Muscle layer of duodenum (tissue), 2 donors: Measurements from ENCODE around the gene TRIM5.
"Not testable (repeated sequence)": the region's sequence is repeated elsewhere in the genome, so short reads cannot be mapped to it uniquely, and the experiment has no call there.

Experiments
- H3K27ac ChIP-seq: one replicate; pipeline ENCODE4 v1.7.0; 2013; ENCODE audit warnings: mild to moderate bottlenecking, low read length
- H3K27me3 ChIP-seq: one replicate; pipeline ENCODE4 v1.7.0; 2013; ENCODE audit warnings: low read depth, mild to moderate bottlenecking, control low read depth, low read length
- H3K36me3 ChIP-seq, 2 donors: one replicate each; pipeline ENCODE4 v1.7.0; 2013; ENCODE audit warnings: low read length in 2 of 2, control low read depth in 1 of 2, mild to moderate bottlenecking in 1 of 2; ENCODE audit not compliant: insufficient read depth in 2 of 2, control insufficient read depth in 1 of 2
- H3K4me1 ChIP-seq, 2 donors: one replicate each; pipeline ENCODE4 v1.7.0; 2013; ENCODE audit warnings: low read length in 2 of 2, mild to moderate bottlenecking in 2 of 2, control low read depth in 1 of 2, moderate library complexity in 1 of 2; ENCODE audit not compliant: insufficient read depth in 2 of 2, control insufficient read depth in 1 of 2
- H3K4me3 ChIP-seq, 2 donors: one replicate each; pipeline ENCODE4 v1.7.0; 2013; ENCODE audit warnings: low read length in 2 of 2, low read depth in 1 of 2, mild to moderate bottlenecking in 1 of 2
- H3K9me3 ChIP-seq, 2 donors: one replicate each; pipeline ENCODE4 v1.7.0; 2013; ENCODE audit warnings: low read length in 2 of 2, control low read depth in 1 of 2, mild to moderate bottlenecking in 1 of 2; ENCODE audit not compliant: control insufficient read depth in 1 of 2
- donor health status: healthy.

TRIM5 gene

DNA sequence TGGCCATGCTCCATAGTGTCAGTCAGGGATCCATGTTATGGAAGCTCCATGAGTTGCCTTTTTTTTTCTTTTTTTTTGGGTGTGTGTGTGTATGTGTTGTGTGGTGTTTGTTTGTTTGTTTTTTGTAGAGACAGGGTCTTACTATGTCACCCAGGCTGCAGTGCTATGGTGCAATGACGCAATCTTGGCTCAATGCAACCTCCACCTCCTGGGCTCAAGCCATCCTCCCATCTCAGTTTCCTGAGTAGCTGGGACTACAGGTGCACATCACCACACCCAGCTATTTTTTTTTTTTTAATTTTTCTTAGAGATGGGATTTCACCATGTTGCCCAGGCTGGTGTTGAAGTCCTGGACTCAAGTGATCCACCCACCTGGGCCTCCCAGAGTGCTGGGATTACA lies 3.6 kb upstream of the TRIM5 start:
- Histone ChIP-seq H3K36me3 (no peaks in the 10 kb centered on the region), H3K4me1 (peaks cover 0 to 12% of the 10 kb centered on the region in 2 donors), H3K27ac (peak overlapping the region; percentile 98), H3K27me3 (no peaks in the 10 kb centered on the region), H3K4me3 (no peak overlapping the region), H3K9me3 (no peaks in the 10 kb centered on the region)

DNA sequence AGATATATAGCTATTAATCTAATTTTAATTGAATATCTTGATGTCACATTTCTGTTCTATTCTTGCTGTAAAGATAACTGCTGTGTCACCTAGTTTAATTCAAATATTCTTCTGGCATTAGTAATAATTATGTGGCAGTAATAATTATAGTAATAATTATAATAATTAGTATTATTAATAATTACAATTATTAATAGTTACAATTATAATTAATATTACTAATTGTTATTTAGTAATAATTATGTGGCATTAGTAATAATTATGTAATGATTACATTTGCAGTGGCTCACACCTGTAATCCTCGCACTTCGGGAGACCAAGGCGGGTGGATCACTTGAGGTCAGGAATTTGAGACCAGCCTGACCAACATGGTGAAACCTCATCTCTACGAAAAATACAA lies 1.6 kb upstream of the TRIM5 start:
- Histone ChIP-seq H3K36me3 (no peaks in the 10 kb centered on the region), H3K4me1 (peaks cover 0 to 14% of the 10 kb centered on the region in 2 donors), H3K27ac (no peak overlapping the region), H3K27me3 (no peaks in the 10 kb centered on the region), H3K4me3 (no peak overlapping the region), H3K9me3 (no peaks in the 10 kb centered on the region)

DNA sequence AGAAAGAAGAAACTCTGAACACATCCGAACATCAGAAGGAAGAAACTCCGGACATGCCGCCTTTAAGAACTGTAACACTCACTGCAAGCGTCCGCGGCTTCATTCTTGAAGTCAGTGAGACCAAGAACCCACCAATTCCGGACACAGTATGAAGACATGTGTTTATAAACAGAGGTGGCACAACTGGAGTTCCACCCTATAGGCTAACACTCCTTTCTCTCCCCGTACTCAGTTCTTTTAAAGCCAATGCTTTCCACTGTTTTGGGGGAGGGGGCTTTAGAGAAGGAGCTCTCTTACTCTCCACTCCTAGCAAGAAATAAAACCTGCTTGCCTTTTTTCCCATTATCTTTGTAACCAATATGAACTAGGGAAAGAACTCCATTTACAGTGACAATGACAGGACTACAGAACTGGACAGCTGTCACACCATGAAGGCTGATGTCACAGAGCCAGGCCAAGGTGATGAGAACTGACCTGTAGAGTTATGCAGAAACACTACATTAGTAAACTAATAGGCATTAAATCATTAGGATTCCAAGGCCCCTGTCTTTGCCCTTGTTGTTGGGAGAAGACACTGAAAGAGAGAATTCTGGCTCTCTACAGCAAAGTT lies 733 bp downstream of the TRIM5 start:
- H3K27me3 ChIP-seq = no peaks in the 10 kb centered on the region
- H3K36me3 ChIP-seq = peaks cover 5 to 16% of the 10 kb centered on the region in 2 donors
- no peaks in the 10 kb centered on the region for H3K9me3 ChIP-seq
- peak overlapping the region; percentile 66 to 75 for H3K4me3 ChIP-seq
- peak overlapping the region; percentile 92 for H3K27ac ChIP-seq
- H3K4me1 ChIP-seq = peaks cover 0 to 12% of the 10 kb centered on the region in 2 donors

GRCh38 chr11:5683620-5684019 lies 1.3 kb downstream of the TRIM5 start:
- H3K27ac ChIP-seq, H3K4me1 ChIP-seq, H3K27me3 ChIP-seq, H3K9me3 ChIP-seq: not testable (repeated sequence)
- Histone ChIP-seq H3K36me3 (peaks cover 6 to 21% of the 10 kb centered on the region in 2 donors), H3K4me3 (peak overlapping the region in 1 of 2 donors; percentile 66)

DNA sequence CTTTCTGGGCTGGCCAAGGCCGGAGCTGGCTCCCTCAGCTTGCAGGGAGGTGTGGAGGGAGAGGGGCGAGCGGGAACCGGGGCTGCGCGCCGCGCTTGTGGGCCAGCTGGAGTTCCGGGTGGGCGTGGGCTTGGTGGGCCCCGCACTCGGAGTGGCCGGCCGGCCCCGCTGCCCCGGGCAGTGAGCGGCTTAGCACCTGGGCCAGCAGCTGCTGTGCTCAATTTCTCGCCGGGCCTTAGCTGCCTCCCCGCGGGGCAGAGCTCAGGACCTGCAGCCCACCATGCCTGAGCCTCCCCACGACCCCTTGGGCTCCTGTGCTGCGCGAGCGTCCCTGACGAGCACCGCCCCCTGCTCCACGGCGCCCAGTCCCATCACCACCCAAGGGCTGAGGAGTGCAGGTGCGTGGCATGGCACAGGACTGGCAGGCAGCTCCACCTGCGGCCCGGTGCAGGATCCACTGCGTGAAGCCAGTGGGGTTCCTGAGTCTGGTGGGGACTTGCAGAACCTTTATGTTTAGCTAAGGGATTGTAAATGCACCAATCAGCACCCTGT lies 1.9 kb downstream of the TRIM5 start:
- H3K27me3 ChIP-seq, H3K9me3 ChIP-seq, H3K27ac ChIP-seq, H3K4me3 ChIP-seq, H3K4me1 ChIP-seq: not testable (repeated sequence)
- H3K36me3 ChIP-seq = peaks cover 12 to 28% of the 10 kb centered on the region in 2 donors

- H3K36me3 ChIP-seq = peaks cover 19 to 32% of the 10 kb centered on the region in 2 donors
- no peak overlapping the region for H3K4me3 ChIP-seq
- no peak overlapping the region for H3K27ac ChIP-seq
- H3K4me1 ChIP-seq = peaks cover 0 to 3% of the 10 kb centered on the region in 2 donors
- H3K9me3 ChIP-seq = no peaks in the 10 kb centered on the region
- H3K27me3 ChIP-seq = no peaks in the 10 kb centered on the region
Observed at GRCh38 chr11:5679811-5680210, 5.1 kb downstream of the TRIM5 start.

DNA sequence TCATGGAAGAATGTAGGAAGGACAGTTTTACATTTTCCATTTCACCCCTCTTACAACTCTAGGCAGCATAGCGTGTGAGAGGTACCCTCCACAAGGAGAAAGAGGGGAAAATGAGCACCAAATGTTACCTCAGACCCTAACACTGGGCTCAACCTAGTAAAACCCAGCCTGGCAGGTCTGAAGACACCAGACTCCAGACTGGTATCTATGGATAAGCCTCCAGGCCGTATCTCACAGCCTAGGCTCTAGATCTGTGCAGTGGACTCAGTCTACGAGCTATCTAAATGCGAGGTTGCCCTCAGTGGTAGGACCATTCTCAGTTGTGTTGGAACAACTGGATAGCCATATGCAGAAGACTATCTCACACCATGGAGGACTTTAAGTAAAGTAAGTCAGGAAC lies 10.5 kb downstream of the TRIM5 start:
- H3K27me3 ChIP-seq = no peaks in the 10 kb centered on the region
- peaks cover 18 to 29% of the 10 kb centered on the region in 2 donors for H3K36me3 ChIP-seq

GRCh38 chr11:5671831-5672230 lies 13.0 kb downstream of the TRIM5 start:
- Histone ChIP-seq H3K36me3 (peaks cover 12 to 24% of the 10 kb centered on the region in 2 donors), H3K27me3 (no peaks in the 10 kb centered on the region), H3K4me3 (no peak overlapping the region), H3K9me3 (no peaks in the 10 kb centered on the region), H3K4me1 (no peaks in the 10 kb centered on the region), H3K27ac (no peak overlapping the region)

More for the DNA sequence above, 10.5 kb downstream of the TRIM5 start:
- Histone ChIP-seq H3K4me3 (no peak overlapping the region), H3K9me3 (no peaks in the 10 kb centered on the region), H3K27ac (no peak overlapping the region), H3K4me1 (no peaks in the 10 kb centered on the region)

DNA sequence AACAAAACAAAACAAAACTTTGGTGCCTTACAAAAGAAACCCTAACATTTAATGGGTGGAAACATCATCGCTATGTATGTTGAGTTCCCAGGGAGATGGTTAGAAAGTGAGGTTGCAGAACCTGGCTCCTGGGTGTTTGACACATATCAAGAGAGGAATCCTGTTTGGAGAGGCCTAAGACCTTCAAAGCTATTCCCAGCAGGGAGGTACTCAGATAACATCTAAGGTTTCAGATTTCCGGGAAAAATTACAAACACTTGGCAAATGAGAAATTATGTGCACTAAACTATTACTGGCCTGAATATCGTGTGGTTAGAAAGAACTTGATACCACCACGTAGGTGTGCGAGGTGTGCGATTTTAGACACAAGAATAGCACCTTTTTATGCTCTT lies 18.5 kb downstream of the TRIM5 start:
- Histone ChIP-seq H3K27ac (no peak overlapping the region), H3K9me3 (no peaks in the 10 kb centered on the region)

GRCh38 chr11:5665746-5666401 lies 19.0 kb downstream of the TRIM5 start:
- no peaks in the 10 kb centered on the region for H3K4me1 ChIP-seq
- H3K27me3 ChIP-seq = no peaks in the 10 kb centered on the region
- no peak overlapping the region for H3K4me3 ChIP-seq
- H3K9me3 ChIP-seq = no peaks in the 10 kb centered on the region
- H3K36me3 ChIP-seq = peaks cover 45 to 46% of the 10 kb centered on the region in 2 donors
- no peak overlapping the region for H3K27ac ChIP-seq

More for the DNA sequence above, 18.5 kb downstream of the TRIM5 start:
- Histone ChIP-seq H3K36me3 (peaks cover 46 to 47% of the 10 kb centered on the region in 2 donors), H3K27me3 (no peaks in the 10 kb centered on the region), H3K4me3 (no peak overlapping the region), H3K4me1 (no peaks in the 10 kb centered on the region)

DNA sequence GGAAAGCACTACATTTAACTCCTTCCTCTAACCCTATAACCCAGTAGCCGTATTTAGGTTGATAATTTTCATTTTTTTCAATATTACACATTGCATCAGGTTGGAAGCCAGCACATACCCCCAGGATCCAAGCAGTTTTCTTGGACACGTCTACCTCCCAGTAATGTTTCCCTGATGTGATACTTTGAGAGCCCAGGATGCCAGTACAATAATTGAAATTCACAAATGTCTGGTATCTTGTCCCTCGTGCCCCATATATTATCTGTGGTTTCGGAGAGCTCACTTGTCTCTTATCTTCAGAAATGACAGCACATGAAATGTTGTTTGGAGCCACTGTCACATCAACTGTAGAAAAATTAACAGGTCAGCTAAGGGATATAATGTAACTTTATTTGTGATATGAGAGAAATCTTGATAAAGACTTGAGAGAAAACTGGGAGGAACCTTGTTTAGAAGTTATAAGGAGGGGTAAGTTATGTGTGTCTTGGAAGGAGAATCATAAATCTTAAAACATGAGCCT lies 19.8 kb downstream of the TRIM5 start:
- Histone ChIP-seq H3K27me3 (no peaks in the 10 kb centered on the region), H3K36me3 (peaks cover 40 to 46% of the 10 kb centered on the region in 2 donors), H3K27ac (no peak overlapping the region), H3K9me3 (no peaks in the 10 kb centered on the region), H3K4me3 (no peak overlapping the region), H3K4me1 (no peaks in the 10 kb centered on the region)
